ENCODE measurements around the gene CR1L.

GRCh38 chr1:207631137-207631536 is 13.8 kb upstream of the CR1L start:
- TF ChIP-seq CTCF (conservative IDR thresholded peaks at IDR 0.05 in 1 of 2, IDR thresholded peaks at IDR 0.05 in 1 of 2; ENCODE audit: low read depth in 1 of 2, low read length in 2 of 2) (no peak), EZH2 (IDR thresholded peaks at IDR 0.05; ENCODE audit: low read length, missing control alignments) (no peak)
